Mucosa of rectum (tissue), 2 donors: ENCODE measurements around the gene RNF183.

Experiments used
- H3K27ac ChIP-seq, 2 donors: one replicate each; pipeline ENCODE4 v1.7.0; 2013; ENCODE audit warnings: inconsistent platforms in 2 of 2, low read depth in 2 of 2, low read length in 2 of 2
- H3K27me3 ChIP-seq, 2 donors: one replicate each; pipeline ENCODE4 v1.7.0; 2013; ENCODE audit warnings: low read length in 2 of 2; ENCODE audit not compliant: control insufficient read depth in 2 of 2, insufficient read depth in 2 of 2
- H3K36me3 ChIP-seq, 2 donors: one replicate each; pipeline ENCODE4 v1.7.0; 2013; ENCODE audit warnings: low read length in 2 of 2; ENCODE audit not compliant: control insufficient read depth in 2 of 2, insufficient read depth in 2 of 2
- H3K4me1 ChIP-seq, 2 donors: one replicate each; pipeline ENCODE4 v1.7.0; 2013; ENCODE audit warnings: low read length in 2 of 2, mild to moderate bottlenecking in 1 of 2; ENCODE audit not compliant: control insufficient read depth in 2 of 2, insufficient read depth in 2 of 2
- H3K4me3 ChIP-seq, 2 donors: one replicate each; pipeline ENCODE4 v1.7.0; 2013; ENCODE audit warnings: low read length in 2 of 2
- H3K9ac ChIP-seq, 2 donors: one replicate each; pipeline ENCODE4 v1.7.0; 2013; ENCODE audit warnings: low read length in 2 of 2, low read depth in 1 of 2, mild to moderate bottlenecking in 1 of 2
- H3K9me3 ChIP-seq, 2 donors: one replicate each; pipeline ENCODE4 v1.7.0; 2013; ENCODE audit warnings: low read length in 2 of 2; ENCODE audit not compliant: control insufficient read depth in 2 of 2
- donor health status: healthy.
- donor health status: Normal muscosa, but diverticular disease.

The RNF183 gene

DNA sequence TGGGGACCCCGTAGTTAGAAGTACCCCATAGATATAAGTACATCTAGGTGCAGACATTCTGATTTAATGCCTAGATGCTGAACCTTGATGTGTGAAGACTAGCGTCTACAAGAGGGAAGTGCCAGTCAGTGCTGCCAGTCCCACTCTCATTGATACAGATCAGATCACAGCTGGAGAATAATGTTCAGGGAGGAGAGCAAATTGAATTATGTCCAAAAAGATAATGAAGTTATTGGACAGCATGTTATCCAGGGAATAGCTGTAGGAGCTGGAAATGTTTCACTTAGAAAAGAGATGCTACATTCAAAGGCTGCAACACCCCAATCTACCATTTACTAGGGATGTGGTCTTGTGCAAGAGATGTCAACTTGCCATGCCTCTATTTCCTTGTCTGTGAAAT is 15.9 kb upstream of the RNF183 start:
- no peak overlapping the region for H3K27ac ChIP-seq
- H3K36me3 ChIP-seq: no peaks in the 10 kb centered on the region
- no peaks in the 10 kb centered on the region for H3K4me1 ChIP-seq

DNA sequence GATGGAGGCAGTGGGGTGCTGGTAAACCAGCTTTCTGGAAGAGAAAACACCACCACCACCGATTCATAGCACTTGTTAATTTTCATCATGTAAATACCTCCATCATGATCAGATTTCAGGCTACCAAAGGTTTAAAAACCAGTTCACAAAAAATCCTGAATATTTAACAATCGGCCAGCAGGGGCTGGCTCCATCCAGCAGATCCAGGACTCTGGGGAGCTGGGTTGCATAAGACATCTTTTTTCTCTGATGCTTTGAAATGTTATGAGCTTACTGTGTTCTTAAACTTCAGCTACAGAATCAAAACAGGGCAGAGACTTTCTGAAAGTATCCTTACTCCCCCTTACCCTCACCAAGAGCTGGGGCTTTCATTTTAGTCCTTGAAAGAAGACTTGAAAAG is 14.6 kb upstream of the RNF183 start:
- Histone ChIP-seq H3K27me3 (no peaks in the 10 kb centered on the region), H3K4me3 (no peak overlapping the region), H3K4me1 (no peaks in the 10 kb centered on the region), H3K9me3 (no peaks in the 10 kb centered on the region), H3K27ac (no peak overlapping the region), H3K36me3 (no peaks in the 10 kb centered on the region), H3K9ac (no peak overlapping the region)

More for the DNA sequence above, 15.9 kb upstream of the RNF183 start:
- no peak overlapping the region for H3K9ac ChIP-seq
- no peaks in the 10 kb centered on the region for H3K9me3 ChIP-seq
- no peak overlapping the region for H3K4me3 ChIP-seq
- H3K27me3 ChIP-seq: no peaks in the 10 kb centered on the region

DNA sequence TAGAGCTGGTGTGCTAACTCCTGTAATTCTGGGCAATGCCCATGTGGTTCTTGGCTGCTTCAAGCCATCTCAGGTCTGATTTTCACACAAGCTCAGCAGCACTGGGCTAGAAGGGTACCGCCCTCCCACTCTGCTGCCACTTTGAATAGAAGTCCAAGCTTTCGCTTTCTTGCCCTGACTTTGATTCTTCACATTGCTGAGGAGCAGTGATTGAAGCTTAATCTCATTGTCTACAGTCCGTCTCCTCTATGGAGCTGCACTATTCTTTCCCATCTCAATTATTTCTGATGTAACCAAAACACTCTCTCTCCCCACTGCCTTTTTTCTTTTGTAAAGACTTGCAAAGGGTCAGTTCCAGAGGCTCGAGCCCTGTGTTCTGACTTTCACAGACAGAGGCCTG is 12.9 kb upstream of the RNF183 start:
- H3K9me3 ChIP-seq: no peaks in the 10 kb centered on the region

DNA sequence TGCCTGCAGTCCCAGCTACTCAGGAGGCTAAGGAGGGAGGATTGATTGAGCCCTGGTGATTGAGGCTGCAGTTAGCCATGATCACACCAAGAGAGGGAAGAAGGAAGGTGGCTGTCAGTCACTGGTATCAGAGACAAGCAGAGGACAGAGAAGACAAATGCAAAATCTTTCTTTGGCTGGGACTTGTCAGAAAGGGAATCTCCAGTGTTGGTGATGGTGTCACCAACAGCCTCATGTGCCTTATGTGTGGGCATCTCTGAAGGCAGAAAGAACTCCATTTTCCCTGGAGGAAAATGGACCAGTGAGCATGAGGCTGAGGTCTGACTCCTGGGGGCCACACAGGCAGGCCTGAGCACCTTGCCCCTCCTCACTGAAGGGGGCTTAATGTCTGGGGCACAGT is 12.1 kb upstream of the RNF183 start:
- Histone ChIP-seq H3K27ac (no peak overlapping the region), H3K9ac (no peak overlapping the region)

More for the DNA sequence above, 12.9 kb upstream of the RNF183 start:
- Histone ChIP-seq H3K27ac (no peak overlapping the region), H3K27me3 (no peaks in the 10 kb centered on the region), H3K4me3 (no peak overlapping the region), H3K36me3 (no peaks in the 10 kb centered on the region), H3K9ac (no peak overlapping the region), H3K4me1 (no peaks in the 10 kb centered on the region)

DNA sequence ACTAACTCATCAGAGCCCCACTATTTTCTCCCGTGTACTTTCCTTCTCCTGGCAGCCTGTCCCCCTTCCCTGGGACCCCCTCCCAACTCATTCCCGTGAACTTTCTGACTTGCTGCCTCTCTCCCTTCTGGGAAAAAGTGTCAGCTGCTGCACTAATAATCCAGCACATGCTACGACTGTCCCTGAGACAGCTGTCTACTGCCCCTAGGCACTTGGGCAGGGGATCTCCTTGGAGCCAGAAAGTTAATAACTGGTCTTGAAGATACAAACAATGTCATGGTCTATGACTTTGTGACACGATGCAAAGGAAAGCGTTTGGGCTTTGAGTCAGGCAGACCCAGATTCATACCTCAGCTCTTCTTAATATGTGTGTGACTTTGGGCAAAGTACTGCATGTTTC is 10.1 kb upstream of the RNF183 start:
- Histone ChIP-seq H3K36me3 (no peaks in the 10 kb centered on the region), H3K27ac (no peak overlapping the region)

More for the DNA sequence above, 12.1 kb upstream of the RNF183 start:
- H3K27me3 ChIP-seq: no peaks in the 10 kb centered on the region
- H3K4me3 ChIP-seq: no peak overlapping the region
- H3K9me3 ChIP-seq: no peaks in the 10 kb centered on the region
- no peaks in the 10 kb centered on the region for H3K36me3 ChIP-seq
- H3K4me1 ChIP-seq: no peaks in the 10 kb centered on the region

DNA sequence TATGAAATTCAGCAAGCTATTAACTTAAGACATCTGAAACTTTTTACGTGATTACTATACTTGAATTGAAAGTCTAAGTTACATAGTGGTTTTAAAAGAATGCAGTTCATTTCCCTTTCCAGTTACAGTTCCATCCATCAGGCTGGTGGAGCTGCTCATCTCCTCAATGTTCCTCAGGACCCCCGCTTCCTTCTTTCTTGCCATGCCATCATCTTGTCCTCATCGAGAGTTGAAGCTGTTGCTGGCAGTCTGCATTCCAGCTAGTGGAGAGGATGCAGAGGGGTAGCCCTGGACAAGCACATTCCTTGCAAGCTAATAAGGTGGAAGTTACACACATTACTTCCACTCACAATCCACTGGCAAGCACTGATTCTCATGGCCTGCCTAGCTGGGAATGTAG is 8.8 kb upstream of the RNF183 start:
- Histone ChIP-seq H3K27ac (no peak overlapping the region), H3K9ac (no peak overlapping the region), H3K4me1 (no peaks in the 10 kb centered on the region), H3K9me3 (no peaks in the 10 kb centered on the region), H3K4me3 (no peak overlapping the region), H3K27me3 (no peaks in the 10 kb centered on the region), H3K36me3 (no peaks in the 10 kb centered on the region)

More for the DNA sequence above, 10.1 kb upstream of the RNF183 start:
- Histone ChIP-seq H3K27me3 (no peaks in the 10 kb centered on the region), H3K9me3 (no peaks in the 10 kb centered on the region), H3K4me1 (no peaks in the 10 kb centered on the region), H3K9ac (no peak overlapping the region), H3K4me3 (no peak overlapping the region)

DNA sequence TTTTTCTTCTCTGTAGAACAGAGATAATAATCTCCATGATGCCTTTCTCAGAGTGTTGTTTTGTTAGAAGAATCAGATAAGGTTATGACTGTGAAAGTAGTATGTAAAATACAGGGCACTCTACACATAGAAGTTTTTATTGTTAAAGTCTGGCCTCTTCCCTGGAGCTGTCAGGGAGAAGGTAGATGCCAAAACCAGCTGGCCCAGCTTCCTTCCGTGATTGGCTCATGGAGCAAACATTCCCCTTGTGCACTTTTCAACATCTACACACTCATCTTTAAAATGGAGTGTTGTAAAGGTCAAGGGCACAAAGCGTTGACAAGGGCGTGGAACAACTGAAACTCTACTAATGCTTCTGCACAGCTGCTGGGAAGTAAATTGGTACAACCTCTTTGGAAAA is 7.4 kb upstream of the RNF183 start:
- Histone ChIP-seq H3K27me3 (no peaks in the 10 kb centered on the region), H3K27ac (no peak overlapping the region), H3K4me3 (no peak overlapping the region), H3K9ac (no peak overlapping the region), H3K4me1 (no peaks in the 10 kb centered on the region), H3K36me3 (no peaks in the 10 kb centered on the region), H3K9me3 (no peaks in the 10 kb centered on the region)

DNA sequence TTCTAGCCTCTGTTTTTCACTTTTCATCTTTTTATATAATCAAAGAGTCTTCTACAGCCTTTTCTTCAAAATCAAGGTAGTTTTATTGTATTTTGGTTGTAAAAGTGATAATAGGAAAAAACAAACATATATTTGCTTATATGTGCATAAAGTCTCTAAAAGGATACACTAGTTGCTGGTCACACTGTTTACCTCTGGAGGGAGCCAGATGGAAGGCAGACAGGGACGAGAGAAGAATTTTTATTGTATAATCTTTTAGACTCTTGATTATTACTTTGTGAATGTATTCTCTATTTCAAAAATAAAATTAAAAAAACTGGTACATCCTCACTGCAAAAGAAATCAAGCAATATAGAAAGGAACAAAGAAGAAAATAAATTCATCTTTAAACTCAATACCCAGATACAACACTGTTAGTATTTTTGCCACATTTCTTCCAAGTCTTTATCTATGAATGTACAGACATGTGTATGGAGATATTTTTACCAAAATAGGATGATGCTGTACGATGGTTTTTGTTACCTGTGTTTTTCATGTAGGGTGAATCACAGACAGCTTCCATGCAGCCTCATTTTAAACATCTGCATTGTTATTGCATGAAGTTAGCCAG is 6.1 kb upstream of the RNF183 start:
- no peaks in the 10 kb centered on the region for H3K9me3 ChIP-seq
- H3K27ac ChIP-seq: no peak overlapping the region
- no peaks in the 10 kb centered on the region for H3K4me1 ChIP-seq
- no peaks in the 10 kb centered on the region for H3K27me3 ChIP-seq
- no peak overlapping the region for H3K9ac ChIP-seq
- H3K4me3 ChIP-seq: no peak overlapping the region
- no peaks in the 10 kb centered on the region for H3K36me3 ChIP-seq

DNA sequence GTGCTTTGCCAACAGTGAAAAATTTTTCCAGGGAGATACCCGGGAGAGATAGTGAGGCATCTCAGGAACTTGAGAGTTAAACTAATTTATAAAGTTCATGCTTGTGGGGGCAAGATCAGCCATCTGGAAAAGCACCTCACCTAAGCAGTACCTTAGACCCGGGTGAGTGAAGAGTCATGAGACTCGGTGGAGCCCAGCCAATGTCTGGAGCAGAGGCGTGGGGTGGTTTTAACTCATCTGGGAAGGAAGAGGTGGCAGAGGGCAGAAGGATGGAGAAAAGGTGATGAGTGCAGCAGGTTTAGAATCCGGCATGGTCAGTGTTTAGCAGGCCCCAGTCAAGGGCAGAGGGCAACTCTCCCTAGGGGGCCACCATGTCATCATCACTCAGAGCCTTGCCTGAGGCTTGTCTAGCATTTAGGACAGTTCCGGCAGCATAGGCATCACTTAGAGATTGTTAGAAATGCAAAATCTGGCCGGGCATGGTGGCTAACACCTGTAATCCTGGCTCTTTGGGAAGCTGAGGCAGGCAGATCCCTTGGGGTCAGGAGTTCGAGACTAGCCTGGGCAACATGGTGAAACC is 4.3 kb upstream of the RNF183 start:
- no peak overlapping the region for H3K27ac ChIP-seq
- no peak overlapping the region for H3K4me3 ChIP-seq
- no peaks in the 10 kb centered on the region for H3K9me3 ChIP-seq
- H3K4me1 ChIP-seq: peaks cover 0 to 4% of the 10 kb centered on the region in 2 donors
- H3K27me3 ChIP-seq: no peaks in the 10 kb centered on the region
- H3K36me3 ChIP-seq: no peaks in the 10 kb centered on the region
- H3K9ac ChIP-seq: no peak overlapping the region

DNA sequence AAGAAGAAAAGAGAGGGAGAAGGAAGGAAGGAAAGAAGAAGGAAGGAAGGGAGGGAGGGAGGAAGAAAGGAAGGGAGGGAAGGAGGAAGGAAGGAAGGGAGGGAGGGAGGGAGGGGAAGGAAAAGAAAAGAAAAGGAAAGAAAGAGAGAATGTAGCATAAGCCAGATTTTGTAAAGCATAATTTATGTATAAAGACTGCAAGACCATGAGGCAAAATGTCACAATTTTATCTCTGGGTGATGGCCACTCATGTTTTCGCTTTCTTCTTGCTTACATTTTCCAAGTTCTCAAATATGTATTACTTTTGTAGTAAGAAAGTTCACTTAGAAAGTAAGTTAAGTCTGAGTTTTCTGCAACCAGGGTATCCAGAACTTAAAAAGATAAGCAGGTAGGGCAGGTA is 3.4 kb upstream of the RNF183 start:
- H3K36me3 ChIP-seq: no peaks in the 10 kb centered on the region
- no peak overlapping the region for H3K4me3 ChIP-seq
- H3K9me3 ChIP-seq: no peaks in the 10 kb centered on the region
- no peak overlapping the region for H3K9ac ChIP-seq
- peaks cover 0 to 4% of the 10 kb centered on the region in 2 donors for H3K4me1 ChIP-seq
- no peaks in the 10 kb centered on the region for H3K27me3 ChIP-seq
- H3K27ac ChIP-seq: no peak overlapping the region
